ENCODE results near the gene TTC13.
A peak's percentile ranks its signal among the peaks of the same experiment; 100 is the strongest.

The TTC13 gene

DNA sequence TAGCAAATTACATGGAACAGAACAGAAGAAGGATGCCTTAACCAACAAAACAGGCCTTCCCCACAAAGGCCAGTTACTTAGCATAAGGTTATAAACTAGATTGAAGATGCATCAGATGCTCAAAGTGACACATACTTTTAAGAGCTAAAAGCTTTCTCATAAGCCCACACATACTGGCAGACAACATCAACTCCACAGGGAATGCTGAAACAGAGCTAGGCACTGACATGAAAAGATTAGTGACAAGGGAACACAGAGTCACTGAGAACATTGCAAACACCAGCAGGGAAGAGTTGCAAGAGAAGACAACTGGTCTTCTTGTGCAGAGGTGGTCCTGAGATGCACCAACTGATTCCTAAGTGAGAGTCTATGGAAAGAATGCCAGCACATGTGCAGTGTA is 6.9 kb downstream of the TTC13 start:
- H3K9me3 ChIP-seq (replicated peaks in 1 of 11) = no peaks in the 10 kb centered on the region
- H3K4me2 ChIP-seq = peak overlapping the region; percentile 39 to 83 (median 64); a peak in 18 of 22 replicates
- no peaks in the 10 kb centered on the region for H3K27me3 ChIP-seq
- TF ChIP-seq Cebpa-rat (IDR thresholded peaks at IDR 0.05) = no peak
- H3K4me3 ChIP-seq = no peak overlapping the region
- peak overlapping the region in 3 of 11 experiments; percentile 15 to 75 (median 23); a peak in 1 of 22 replicates for H3K27ac ChIP-seq
- peaks cover 7 to 28% (median 15%) of the 10 kb centered on the region in 11 experiments; a peak in 17 of 22 replicates for H3K36me3 ChIP-seq
- no peak overlapping the region for H3K9ac ChIP-seq
- peaks cover 36 to 48% (median 39%) of the 10 kb centered on the region in 10 experiments for H3K4me1 ChIP-seq
- peaks cover 0 to 40% (median 0%) of the 10 kb centered on the region in 11 experiments; a peak in 3 of 22 replicates for H4K20me1 ChIP-seq

DNA sequence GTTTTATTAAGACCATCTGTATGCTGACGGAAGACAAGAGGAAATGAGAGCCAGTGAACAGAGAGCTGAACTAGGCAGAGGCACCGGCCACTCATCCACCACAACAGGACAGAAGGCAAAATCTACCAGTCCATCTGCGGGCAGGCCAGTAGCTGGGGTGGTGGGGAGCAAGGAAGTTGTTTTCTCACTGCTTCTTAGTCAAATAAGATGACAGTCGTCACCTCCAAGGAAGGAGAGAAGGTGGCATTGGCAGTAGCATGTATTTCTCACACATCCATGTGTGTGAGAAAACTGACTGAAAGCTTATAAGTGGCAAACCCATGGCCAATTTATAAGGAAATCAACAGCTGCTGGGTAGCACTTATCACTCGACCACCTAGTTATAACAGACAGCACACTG is 8.2 kb downstream of the TTC13 start:
- H3K9ac ChIP-seq = no peak overlapping the region
- H3K27ac ChIP-seq = no peak overlapping the region
- peaks cover 0 to 3% (median 2%) of the 10 kb centered on the region in 11 experiments; a peak in 2 of 22 replicates for H3K9me3 ChIP-seq (replicated peaks in 1 of 11)
- no peak overlapping the region for H3K4me2 ChIP-seq
- H3K4me3 ChIP-seq = no peak overlapping the region
- peaks cover 0 to 47% (median 0%) of the 10 kb centered on the region in 11 experiments; a peak in 3 of 22 replicates for H4K20me1 ChIP-seq
- TF ChIP-seq Cebpa-rat (IDR thresholded peaks at IDR 0.05) = no peak
- H3K36me3 ChIP-seq = peaks cover 0 to 18% (median 7%) of the 10 kb centered on the region in 11 experiments; a peak in 9 of 22 replicates
- no peaks in the 10 kb centered on the region for H3K27me3 ChIP-seq
- peaks cover 23 to 37% (median 27%) of the 10 kb centered on the region in 10 experiments for H3K4me1 ChIP-seq

GRCh38 chr1:230966358-230966873 is 12.2 kb downstream of the TTC13 start:
- peaks cover 0 to 9% (median under 1%) of the 10 kb centered on the region in 10 experiments; a peak in 7 of 20 replicates for H3K4me1 ChIP-seq
- H3K9me3 ChIP-seq (replicated peaks in 1 of 11) = peaks cover 0 to 14% (median 4%) of the 10 kb centered on the region in 11 experiments; a peak in 3 of 22 replicates
- H3K36me3 ChIP-seq = peaks cover 0 to 20% (median 9%) of the 10 kb centered on the region in 11 experiments; a peak in 13 of 22 replicates
- TF ChIP-seq Cebpa-rat (IDR thresholded peaks at IDR 0.05) = no peak
- no peak overlapping the region for H3K4me3 ChIP-seq
- H3K27me3 ChIP-seq = no peaks in the 10 kb centered on the region
- no peak overlapping the region for H3K4me2 ChIP-seq
- H4K20me1 ChIP-seq = peaks cover 0 to 30% (median 0%) of the 10 kb centered on the region in 11 experiments; a peak in 2 of 22 replicates
- H3K9ac ChIP-seq = no peak overlapping the region
- no peak overlapping the region for H3K27ac ChIP-seq

GRCh38 chr1:230965535-230965934 is 13.1 kb downstream of the TTC13 start:
- Histone ChIP-seq H3K4me2 (no peak overlapping the region), H3K27ac (no peak overlapping the region), H4K20me1 (peaks cover 0 to 27% (median 0%) of the 10 kb centered on the region in 11 experiments; a peak in 2 of 22 replicates), H3K27me3 (no peaks in the 10 kb centered on the region), H3K36me3 (peaks cover 2 to 27% (median 18%) of the 10 kb centered on the region in 11 experiments; a peak in 16 of 22 replicates), H3K9me3 (replicated peaks in 1 of 11) (peaks cover 0 to 14% (median 4%) of the 10 kb centered on the region in 11 experiments; a peak in 3 of 22 replicates), H3K4me1 (peaks cover 0 to 9% (median 0%) of the 10 kb centered on the region in 10 experiments; a peak in 1 of 20 replicates), H3K4me3 (no peak overlapping the region), H3K9ac (no peak overlapping the region)
- TF ChIP-seq Cebpa-rat (IDR thresholded peaks at IDR 0.05) = no peak

DNA sequence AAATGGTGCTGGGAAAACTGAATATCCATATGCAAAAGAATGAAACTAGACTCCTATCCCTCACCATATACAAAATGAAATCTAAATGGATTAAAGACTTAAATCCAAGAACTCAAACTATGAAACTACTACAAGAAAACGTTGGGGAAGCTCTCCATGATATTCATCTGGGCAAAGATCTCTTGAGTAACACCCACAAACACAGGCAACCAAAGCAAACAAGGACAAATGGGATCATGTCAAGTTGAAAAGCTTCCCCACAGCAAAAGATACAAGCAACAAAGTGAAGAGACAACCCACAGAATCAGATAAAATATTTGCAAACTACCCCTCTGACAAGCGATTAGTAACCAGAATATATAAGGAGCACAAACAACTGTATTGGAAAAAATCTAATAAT is 13.8 kb downstream of the TTC13 start:
- Histone ChIP-seq H3K27ac (no peak overlapping the region), H3K27me3 (no peaks in the 10 kb centered on the region), H3K4me3 (no peak overlapping the region), H3K9ac (no peak overlapping the region), H3K36me3 (peaks cover 3 to 27% (median 18%) of the 10 kb centered on the region in 11 experiments; a peak in 19 of 22 replicates), H4K20me1 (peaks cover 0 to 21% (median 0%) of the 10 kb centered on the region in 11 experiments; a peak in 2 of 22 replicates), H3K4me1 (peaks cover 0 to 9% (median 0%) of the 10 kb centered on the region in 10 experiments; a peak in 1 of 20 replicates), H3K4me2 (no peak overlapping the region), H3K9me3 (replicated peaks in 1 of 11) (peaks cover 0 to 14% (median 4%) of the 10 kb centered on the region in 11 experiments; a peak in 3 of 22 replicates)
- TF ChIP-seq Cebpa-rat (IDR thresholded peaks at IDR 0.05) = no peak

GRCh38 chr1:230958370-230958769 is 20.3 kb downstream of the TTC13 start:
- H3K27me3 ChIP-seq = no peaks in the 10 kb centered on the region
- H3K27ac ChIP-seq = no peak overlapping the region
- H3K4me2 ChIP-seq = no peak overlapping the region

DNA sequence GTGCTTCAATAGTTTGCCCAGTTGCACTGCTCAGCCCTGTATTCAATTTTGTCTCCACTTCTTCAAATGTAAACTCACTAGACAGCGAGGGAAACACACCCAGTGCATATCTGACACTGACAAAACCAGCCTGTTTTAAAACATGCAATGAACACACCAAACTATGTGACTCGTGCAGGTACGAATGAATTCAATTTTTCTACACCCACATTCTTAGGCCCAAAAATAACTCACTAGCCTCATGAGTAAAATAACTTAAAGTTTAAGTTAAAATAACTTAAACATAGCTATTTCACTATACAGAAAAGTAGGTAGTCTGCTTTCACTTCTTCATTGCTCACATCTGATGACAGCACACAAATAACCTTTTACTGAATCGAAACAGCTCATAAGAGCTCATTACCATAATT is 21.1 kb downstream of the TTC13 start:
- H3K4me3 ChIP-seq = no peak overlapping the region
- H3K4me2 ChIP-seq = no peak overlapping the region
- H3K9me3 ChIP-seq (replicated peaks in 1 of 11) = no peaks in the 10 kb centered on the region
- H3K4me1 ChIP-seq = no peaks in the 10 kb centered on the region
- H3K27me3 ChIP-seq = no peaks in the 10 kb centered on the region
- H4K20me1 ChIP-seq = no peaks in the 10 kb centered on the region
- no peak for TF ChIP-seq Cebpa-rat (IDR thresholded peaks at IDR 0.05)
- no peak overlapping the region for H3K27ac ChIP-seq
- H3K36me3 ChIP-seq = peaks cover 40 to 94% (median 56%) of the 10 kb centered on the region in 11 experiments
- no peak overlapping the region for H3K9ac ChIP-seq

More at GRCh38 chr1:230958370-230958769, 20.3 kb downstream of the TTC13 start:
- H3K36me3 ChIP-seq = peaks cover 40 to 86% (median 52%) of the 10 kb centered on the region in 11 experiments
- H3K4me3 ChIP-seq = no peak overlapping the region
- no peaks in the 10 kb centered on the region for H3K9me3 ChIP-seq (replicated peaks in 1 of 11)
- no peaks in the 10 kb centered on the region for H3K4me1 ChIP-seq
- H4K20me1 ChIP-seq = no peaks in the 10 kb centered on the region
- no peak for TF ChIP-seq Cebpa-rat (IDR thresholded peaks at IDR 0.05)
- no peak overlapping the region for H3K9ac ChIP-seq

DNA sequence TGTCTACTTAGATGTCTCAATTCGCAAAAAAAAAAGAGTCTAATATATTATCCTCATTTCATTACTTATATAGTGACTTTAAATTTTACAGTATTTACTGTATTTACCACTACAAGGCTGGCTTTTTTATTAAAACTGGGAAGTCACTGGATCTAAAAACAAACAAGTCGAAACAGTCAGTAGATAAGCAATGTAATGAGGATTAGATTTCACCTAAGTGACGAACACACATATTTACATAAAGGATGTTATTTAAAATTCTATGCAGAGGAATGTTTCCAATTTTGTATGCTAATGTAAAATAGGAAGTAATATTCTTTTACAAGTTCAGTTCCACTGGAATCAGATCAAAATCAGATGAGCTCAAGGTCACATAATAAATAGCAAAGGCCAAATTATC is 28.3 kb downstream of the TTC13 start:
- no peaks in the 10 kb centered on the region for H3K27me3 ChIP-seq
- no peak overlapping the region for H3K27ac ChIP-seq
- H3K9me3 ChIP-seq (replicated peaks in 1 of 11) = no peaks in the 10 kb centered on the region
- no peaks in the 10 kb centered on the region; a peak in 1 of 22 replicates for H4K20me1 ChIP-seq
- H3K9ac ChIP-seq = no peak overlapping the region
- H3K4me1 ChIP-seq = peaks cover 4 to 15% (median 13%) of the 10 kb centered on the region in 10 experiments; a peak in 18 of 20 replicates
- H3K4me2 ChIP-seq = no peak overlapping the region
- H3K4me3 ChIP-seq = no peak overlapping the region
- TF ChIP-seq Cebpa-rat (IDR thresholded peaks at IDR 0.05) = no peak
- peaks cover 13 to 72% (median 23%) of the 10 kb centered on the region in 11 experiments; a peak in 20 of 22 replicates for H3K36me3 ChIP-seq

- Histone ChIP-seq H3K9ac (no peak overlapping the region), H3K36me3 (peaks cover 18 to 70% (median 30%) of the 10 kb centered on the region in 11 experiments; a peak in 21 of 22 replicates), H3K9me3 (replicated peaks in 1 of 11) (peaks cover 0 to 1% (median 0%) of the 10 kb centered on the region in 11 experiments; a peak in 1 of 22 replicates), H3K27me3 (no peaks in the 10 kb centered on the region), H3K4me3 (no peak overlapping the region), H4K20me1 (no peaks in the 10 kb centered on the region; a peak in 1 of 22 replicates), H3K27ac (no peak overlapping the region), H3K4me1 (peaks cover 4 to 15% (median 13%) of the 10 kb centered on the region in 10 experiments; a peak in 18 of 20 replicates), H3K4me2 (peak overlapping the region in 6 of 11 experiments; percentile 14 to 59 (median 36); a peak in 8 of 22 replicates)
- no peak for TF ChIP-seq Cebpa-rat (IDR thresholded peaks at IDR 0.05)
Observed at GRCh38 chr1:230948903-230949302, 29.8 kb downstream of the TTC13 start.
